IMR-90 (cell line): ENCODE measurements around the gene PBX3. TPM values are rescaled to one million over a fixed set of nuclear protein-coding genes. Genes with fewer than 3 reads are reported as not detected.

Source experiments
- ATAC-seq: fragments of 200-7000 bp; cut with Tn5 transposase; 2 replicates; pipeline ENCODE4 v1.9.1; 2020; ENCODE audit warnings: low read depth, mild to moderate bottlenecking, moderate library complexity
- BruUV-seq: library from RNA; stranded (reverse); fragments of 400-500 nt; replicated peaks from 2 replicates; lab custom pipeline; 2021; lab: Mats Ljungman, UMichigan
- CTCF ChIA-PET: fragments of 300-600 bp; formaldehyde crosslinking; extraction: SDS; loops from one replicate; lab custom pipeline; 2021; ENCODE audit warnings: antibody characterized with exemption; lab: Yijun Ruan, JAX
- POLR2A ChIA-PET: fragments of 300-600 bp; sonication (Branson Sonifier 250); formaldehyde crosslinking; loops from one replicate; lab custom pipeline; 2022; ENCODE audit warnings: antibody characterized with exemption; ENCODE audit not compliant: unreplicated experiment; lab: Charles Lee
- DNase-seq: peaks from one replicate; pipeline ENCODE4 v3.0.0; 2013
- H2AFZ ChIP-seq: replicated peaks from 2 replicates; pipeline ENCODE3; 2013; ENCODE audit warnings: low read length, mild to moderate bottlenecking; ENCODE audit not compliant: poor library complexity
- H2AK5ac ChIP-seq: 2 replicates; pipeline ENCODE4 v1.6.1; 2013; ENCODE audit warnings: low read depth, low read length, inconsistent platforms
- H2AK9ac ChIP-seq: replicated peaks from 2 replicates; pipeline ENCODE3; 2013; ENCODE audit warnings: mild to moderate bottlenecking, low read depth, low read length, moderate library complexity; ENCODE audit not compliant: poor library complexity
- H2BK120ac ChIP-seq: 2 replicates; pipeline ENCODE4 v1.6.1; 2013; ENCODE audit warnings: low read depth, low read length, inconsistent platforms
- H2BK15ac ChIP-seq: 3 replicates; pipeline ENCODE4 v1.6.1; 2013; ENCODE audit warnings: low read depth, low read length, inconsistent platforms
- H2BK20ac ChIP-seq: 2 replicates; pipeline ENCODE4 v1.6.1; 2013; ENCODE audit warnings: low read depth, mild to moderate bottlenecking, inconsistent platforms, low read length, moderate library complexity
- H2BK5ac ChIP-seq: 2 replicates; pipeline ENCODE4 v1.6.1; 2013; ENCODE audit warnings: mild to moderate bottlenecking, low read depth, low read length, inconsistent platforms; ENCODE audit not compliant: poor library complexity, severe bottlenecking
- H3K14ac ChIP-seq: replicated peaks from 2 replicates; pipeline ENCODE4 v1.6.1; 2013; ENCODE audit warnings: low read depth, low read length, inconsistent platforms
- H3K18ac ChIP-seq: 2 replicates; pipeline ENCODE4 v1.6.1; 2013; ENCODE audit warnings: low read depth, low read length, control low read depth
- H3K23ac ChIP-seq: 2 replicates; pipeline ENCODE4 v1.6.1; 2013; ENCODE audit warnings: low read depth, low read length, inconsistent platforms
- H3K27ac ChIP-seq: 2 replicates; pipeline ENCODE4 v1.5.1; 2013; ENCODE audit warnings: mild to moderate bottlenecking, control low read depth, low read length; ENCODE audit not compliant: insufficient read depth
- H3K27me3 ChIP-seq: 2 replicates; pipeline ENCODE4 v1.6.1; 2013; ENCODE audit warnings: low read length; ENCODE audit not compliant: control insufficient read depth, insufficient read depth
- H3K36me3 ChIP-seq: 2 replicates; pipeline ENCODE4 v1.6.1; 2013; ENCODE audit warnings: low read length, mixed read lengths; ENCODE audit not compliant: control insufficient read depth, insufficient read depth
- H3K4ac ChIP-seq: 2 replicates; pipeline ENCODE4 v1.6.1; 2013; ENCODE audit warnings: low read depth, low read length, inconsistent platforms
- H3K4me1 ChIP-seq: 2 replicates; pipeline ENCODE4 v1.6.1; 2013; ENCODE audit warnings: low read length, mixed read lengths; ENCODE audit not compliant: control insufficient read depth, insufficient read depth
- H3K4me2 ChIP-seq: 2 replicates; pipeline ENCODE4 v1.6.1; 2013; ENCODE audit warnings: low read depth, mild to moderate bottlenecking, control low read depth, low read length, moderate library complexity
- H3K4me3 ChIP-seq: 2 replicates; pipeline ENCODE4 v1.5.1; 2013; ENCODE audit warnings: low read depth, mild to moderate bottlenecking, control low read depth, low read length, moderate library complexity; ENCODE audit not compliant: insufficient read depth
- H3K56ac ChIP-seq: 2 replicates; pipeline ENCODE4 v1.6.1; 2013; ENCODE audit warnings: low read length, inconsistent platforms; ENCODE audit not compliant: insufficient read depth; ENCODE audit errors: extremely low read depth
- H3K79me1 ChIP-seq, 2 experiments: 2 replicates each; pipeline ENCODE4 v1.6.1; 2013; ENCODE audit warnings: low read length in 2 of 2, inconsistent platforms in 1 of 2, low read depth in 1 of 2
- H3K9ac ChIP-seq: 2 replicates; pipeline ENCODE4 v1.6.1; 2013; ENCODE audit warnings: low read depth, low read length, control low read depth
- H3K9me1 ChIP-seq: 2 replicates; pipeline ENCODE4 v1.6.1; 2013; ENCODE audit warnings: low read length, inconsistent platforms; ENCODE audit not compliant: insufficient read depth
- H3K9me3 ChIP-seq: 2 replicates; pipeline ENCODE4 v1.6.1; 2013; ENCODE audit warnings: low read length; ENCODE audit not compliant: control insufficient read depth, insufficient read depth
- H4K20me1 ChIP-seq: 2 replicates; pipeline ENCODE4 v1.6.1; 2013; ENCODE audit warnings: low read length, inconsistent platforms; ENCODE audit not compliant: insufficient read depth
- H4K5ac ChIP-seq: 2 replicates; pipeline ENCODE4 v1.6.1; 2013; ENCODE audit warnings: mild to moderate bottlenecking, low read depth, low read length, control low read depth
- H4K8ac ChIP-seq, 2 experiments: 2 replicates each; pipeline ENCODE4 v1.6.1; 2013; ENCODE audit warnings: low read depth in 2 of 2, low read length in 2 of 2, control low read depth in 1 of 2, inconsistent platforms in 1 of 2
- H4K91ac ChIP-seq: 2 replicates; pipeline ENCODE4 v1.6.1; 2013; ENCODE audit warnings: low read depth, low read length, inconsistent platforms; ENCODE audit not compliant: insufficient read depth
- BHLHE40 ChIP-seq: fragments of 150-350 bp; IDR thresholded peaks from 2 replicates; pipeline ENCODE4 v1.6.1; 2016; ENCODE audit warnings: mild to moderate bottlenecking, low read depth, low read length
- CEBPB ChIP-seq: IDR thresholded peaks from 2 replicates; pipeline ENCODE4 v1.6.1; 2012; ENCODE audit warnings: low read depth, low read length, improper control_type of control experiment
- CHD1 ChIP-seq: IDR thresholded peaks from 2 replicates; pipeline ENCODE4 v1.6.1; 2012; ENCODE audit warnings: low read depth, low read length, improper control_type of control experiment
- ELK1 ChIP-seq: fragments of 150-350 bp; IDR thresholded peaks from 2 replicates; pipeline ENCODE4 v1.6.1; 2016; ENCODE audit warnings: low read depth, mild to moderate bottlenecking, low read length, moderate library complexity, borderline replicate concordance
- FOS ChIP-seq: fragments of 150-350 bp; IDR thresholded peaks from 2 replicates; pipeline ENCODE4 v1.6.1; 2016; ENCODE audit warnings: low read depth, low read length
- MAFK ChIP-seq: IDR thresholded peaks from 2 replicates; pipeline ENCODE4 v1.6.1; 2012; ENCODE audit warnings: low read depth, low read length, improper control_type of control experiment
- MXI1 ChIP-seq: IDR thresholded peaks from 2 replicates; pipeline ENCODE4 v1.6.1; 2012; ENCODE audit warnings: low read depth, mild to moderate bottlenecking, low read length, moderate library complexity, borderline replicate concordance
- NFE2L2 ChIP-seq: fragments of 150-350 bp; IDR thresholded peaks from 2 replicates; pipeline ENCODE4 v1.6.1; 2016; ENCODE audit warnings: low read depth, mild to moderate bottlenecking, low read length
- POLR2A ChIP-seq: IDR thresholded peaks from 2 replicates; pipeline ENCODE4 v1.6.1; 2012; ENCODE audit warnings: mild to moderate bottlenecking, low read depth, low read length
- RAD21 ChIP-seq: IDR thresholded peaks from 2 replicates; pipeline ENCODE4 v1.6.1; 2012; ENCODE audit warnings: low read length, improper control_type of control experiment
- RCOR1 ChIP-seq: IDR thresholded peaks from 2 replicates; pipeline ENCODE4 v1.6.1; 2012; ENCODE audit warnings: mild to moderate bottlenecking, low read length, improper control_type of control experiment; ENCODE audit not compliant: insufficient replicate concordance
- RFX5 ChIP-seq: IDR thresholded peaks from 2 replicates; pipeline ENCODE4 v1.8.0; 2012; ENCODE audit warnings: low read depth, mild to moderate bottlenecking, low read length, moderate library complexity
- SMC3 ChIP-seq: fragments of 150-350 bp; IDR thresholded peaks from 2 replicates; pipeline ENCODE4 v1.6.1; 2016; ENCODE audit warnings: low read depth, mild to moderate bottlenecking, antibody characterized with exemption, low read length, moderate library complexity
- USF2 ChIP-seq: fragments of 150-350 bp; IDR thresholded peaks from 2 replicates; pipeline ENCODE4 v1.6.1; 2017; ENCODE audit warnings: mild to moderate bottlenecking, antibody characterized with exemption, low read length, low read depth
- dilution Hi-C: fragments of 300-500 bp; cut with HindIII; formaldehyde crosslinking; loops from one replicate; pipeline ENCODE4 v1.14.3; 2018; ENCODE audit warnings: low sequenced_read_pairs; ENCODE audit not compliant: unreplicated experiment
- in situ Hi-C: fragments of 300-500 bp; cut with MboI; formaldehyde crosslinking; loops from 3 replicates; pipeline ENCODE4 v1.14.3; 2019; ENCODE audit warnings: low sequenced_read_pairs, inconsistent platforms, mixed read lengths
- intact Hi-C: fragments of 100-400 bp; cut with micrococcal nuclease; formaldehyde crosslinking; loops from 2 replicates; pipeline ENCODE4 v1.10.0; 2022
- polyA plus RNA-seq, 3 experiments: library from polyadenylated mRNA; depleted of rRNA; stranded (reverse); fragments of >200 nt; gene quantifications; 2 replicates each; pipeline ENCODE4 v1.2.3, GENCODE V29; 2012; ENCODE audit warnings: low replicate concordance in 1 of 3
- total RNA-seq: library from RNA; depleted of rRNA; stranded (reverse); fragments of >200 nt; gene quantifications from 2 replicates; pipeline ENCODE4 v1.2.3, GENCODE V29; 2012
- TF ChIP-seq, protein P1 (sequence below): conservative IDR thresholded peaks from 2 replicates; pipeline ENCODE4 v1.5.1; 2012; ENCODE audit warnings: mild to moderate bottlenecking, low read depth, low read length, improper control_type of control experiment

Gene PBX3
- total and polyA plus RNA-seq, 2 of the 4 experiments (the other 2 are of a cell fraction), result 12.0 to 15.6 TPM

GRCh38 chr9:125771037-125771436 lies 23.9 kb downstream of the PBX3 start:
- POLR2A ChIA-PET, result no interaction called here
- Histone ChIP-seq H3K4ac (no peak overlapping the region), H3K4me2 (no peak overlapping the region), H3K4me1 (no peaks in the 10 kb centered on the region), H2AFZ (no peak overlapping the region), H4K8ac (no peak overlapping the region), H3K79me1 (peaks cover 21 to 31% of the 10 kb centered on the region in 2 experiments; a peak in 3 of 4 replicates), H2BK5ac (no peak overlapping the region), H3K27me3 (no peaks in the 10 kb centered on the region), H3K14ac (no peak overlapping the region), H3K27ac (no peak overlapping the region), H3K9me3 (no peaks in the 10 kb centered on the region; the same call in 1 of the 2 replicates), H2AK9ac (no peak overlapping the region), H2AK5ac (no peak overlapping the region), H3K18ac (no peak overlapping the region), H2BK120ac (no peak overlapping the region), H3K4me3 (no peak overlapping the region), H3K23ac (no peak overlapping the region), H3K56ac (no peak overlapping the region), H3K9ac (no peak overlapping the region), H3K9me1 (no peaks in the 10 kb centered on the region), H3K36me3 (0 out of 2 replicates have a peak, but pooled peaks cover 1% of the 10 kb centered on the region), H4K91ac (no peak overlapping the region), H4K20me1 (no peaks in the 10 kb centered on the region), H4K5ac (no peak overlapping the region), H2BK20ac (no peak overlapping the region), H2BK15ac (no peak overlapping the region)
- no TSS peak for BruUV-seq
- intact Hi-C loops (no loop called here), in situ Hi-C loops (no loop called here), dilution Hi-C loops (no loop called here)
- DNase-seq (no peak), ATAC-seq (no peak)
- no peak for TF ChIP-seq FOS
- no peak for TF ChIP-seq POLR2A
- TF ChIP-seq CEBPB, result no peak
- TF ChIP-seq, protein P1, sequence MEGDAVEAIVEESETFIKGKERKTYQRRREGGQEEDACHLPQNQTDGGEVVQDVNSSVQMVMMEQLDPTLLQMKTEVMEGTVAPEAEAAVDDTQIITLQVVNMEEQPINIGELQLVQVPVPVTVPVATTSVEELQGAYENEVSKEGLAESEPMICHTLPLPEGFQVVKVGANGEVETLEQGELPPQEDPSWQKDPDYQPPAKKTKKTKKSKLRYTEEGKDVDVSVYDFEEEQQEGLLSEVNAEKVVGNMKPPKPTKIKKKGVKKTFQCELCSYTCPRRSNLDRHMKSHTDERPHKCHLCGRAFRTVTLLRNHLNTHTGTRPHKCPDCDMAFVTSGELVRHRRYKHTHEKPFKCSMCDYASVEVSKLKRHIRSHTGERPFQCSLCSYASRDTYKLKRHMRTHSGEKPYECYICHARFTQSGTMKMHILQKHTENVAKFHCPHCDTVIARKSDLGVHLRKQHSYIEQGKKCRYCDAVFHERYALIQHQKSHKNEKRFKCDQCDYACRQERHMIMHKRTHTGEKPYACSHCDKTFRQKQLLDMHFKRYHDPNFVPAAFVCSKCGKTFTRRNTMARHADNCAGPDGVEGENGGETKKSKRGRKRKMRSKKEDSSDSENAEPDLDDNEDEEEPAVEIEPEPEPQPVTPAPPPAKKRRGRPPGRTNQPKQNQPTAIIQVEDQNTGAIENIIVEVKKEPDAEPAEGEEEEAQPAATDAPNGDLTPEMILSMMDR, result no peak
- TF ChIP-seq MXI1, result no peak
- TF ChIP-seq MAFK, result no peak
- TF ChIP-seq CHD1, result no peak
- TF ChIP-seq BHLHE40, result no peak
- TF ChIP-seq SMC3, result no peak
- no peak for TF ChIP-seq RFX5
- TF ChIP-seq RAD21, result no peak
- TF ChIP-seq ELK1, result no peak
- TF ChIP-seq RCOR1, result no peak
- no peak for TF ChIP-seq USF2
- no peak for TF ChIP-seq NFE2L2
- CTCF ChIA-PET, result no interaction called here
